CD4-positive, alpha-beta T cell treated with Interferon alpha-2 for 1 hour (primary cell): Measurements from ENCODE around the gene ABCC1.
A peak's percentile ranks its signal among the peaks of the same experiment; 100 is the strongest.

Experiments
- DNase-seq, 2 donors: peaks; one replicate each; pipeline ENCODE4 v3.0.0-alpha.2; 2020 to 2022

ABCC1 gene

DNA sequence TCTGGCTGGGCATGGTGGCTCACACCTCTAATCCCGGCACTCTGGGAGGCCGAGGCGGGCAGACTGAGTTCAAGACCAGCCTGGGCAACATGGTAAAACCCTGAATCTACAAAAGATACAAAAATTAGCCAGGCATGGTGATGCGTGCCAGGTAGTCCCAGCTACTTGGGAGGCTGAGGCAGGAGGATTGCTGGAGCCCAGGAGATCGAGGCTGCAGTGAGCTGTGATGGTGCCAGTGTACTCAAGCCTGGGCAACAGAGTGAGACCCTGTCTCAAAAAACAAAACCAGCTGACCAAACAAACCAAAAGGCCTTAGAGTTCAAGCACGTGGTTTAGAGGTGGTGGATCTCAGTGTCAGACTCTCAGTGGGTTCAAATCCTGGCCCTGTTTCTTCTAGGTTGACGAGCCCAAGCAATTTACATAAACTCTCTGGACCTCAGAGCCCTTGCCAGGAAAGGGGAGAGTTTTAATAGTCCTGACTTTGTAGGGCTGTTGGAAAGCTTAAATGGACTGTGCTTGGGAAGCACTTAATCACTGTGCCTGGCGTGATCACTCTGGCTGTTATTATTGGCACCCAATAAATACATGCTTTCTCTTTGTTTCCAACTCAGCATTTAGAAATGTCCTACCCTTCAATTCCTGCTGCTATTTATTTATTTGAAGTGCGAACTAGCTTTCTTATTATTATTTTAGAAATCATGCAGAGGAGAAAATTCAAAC lies 44.7 kb downstream of the ABCC1 start:
- no peak for DNase-seq

DNA sequence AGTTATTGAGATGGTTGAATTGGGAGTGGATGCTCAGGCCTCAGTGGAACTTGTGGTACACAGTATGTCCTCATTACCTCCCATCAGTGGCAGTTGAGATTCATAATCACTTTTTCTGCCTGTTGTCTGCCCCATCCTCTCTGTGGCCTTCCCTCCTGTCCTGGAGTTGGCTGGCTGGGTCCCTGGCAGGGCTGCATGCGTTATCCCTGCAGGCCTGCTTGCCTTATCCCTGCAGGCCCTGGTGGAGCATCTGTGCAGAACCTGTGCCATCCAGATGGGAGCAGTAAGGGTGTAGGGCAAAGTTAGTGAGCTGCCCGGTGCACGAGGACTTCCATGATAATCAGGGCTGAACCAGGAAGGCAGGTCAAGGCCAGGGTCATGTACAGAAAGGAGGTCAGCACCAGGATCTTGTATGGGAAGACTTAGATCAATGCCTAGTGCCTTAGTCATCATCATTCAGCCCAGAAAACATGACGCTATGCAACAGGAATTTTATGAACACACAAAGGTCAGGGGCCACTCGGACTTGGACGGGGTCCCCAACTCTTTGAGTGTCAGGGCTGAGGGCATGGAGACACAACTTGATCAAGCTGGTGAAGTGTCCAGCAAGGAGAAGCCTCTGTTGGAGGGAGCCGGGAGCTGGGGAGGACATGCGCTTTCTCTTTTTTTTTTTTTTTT lies 47.2 kb downstream of the ABCC1 start:
- DNase-seq, result no peak

DNA sequence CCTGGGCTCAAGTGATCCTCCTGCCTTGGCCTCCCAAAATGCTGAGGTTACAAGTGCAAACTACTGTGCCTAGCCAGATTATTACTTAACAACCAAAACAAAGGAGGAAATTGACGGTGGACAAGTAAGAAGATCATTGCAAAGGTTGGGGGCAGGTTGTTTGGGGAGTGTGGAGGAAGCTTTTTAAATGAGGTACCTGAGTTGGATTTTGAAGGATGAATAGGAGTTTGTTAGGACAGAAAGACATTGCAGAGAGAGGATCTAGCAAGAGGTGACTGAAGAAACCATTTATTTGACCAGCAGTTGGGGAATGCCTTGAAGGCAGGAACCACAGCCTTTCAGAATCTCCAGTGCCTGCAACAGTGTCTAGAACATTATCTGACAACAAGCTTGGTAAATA lies 51.3 kb downstream of the ABCC1 start:
- DNase-seq, result no peak

- DNase-seq, result no peak
Observed at GRCh38 chr16:16001596-16002255, 52.3 kb downstream of the ABCC1 start.

DNA sequence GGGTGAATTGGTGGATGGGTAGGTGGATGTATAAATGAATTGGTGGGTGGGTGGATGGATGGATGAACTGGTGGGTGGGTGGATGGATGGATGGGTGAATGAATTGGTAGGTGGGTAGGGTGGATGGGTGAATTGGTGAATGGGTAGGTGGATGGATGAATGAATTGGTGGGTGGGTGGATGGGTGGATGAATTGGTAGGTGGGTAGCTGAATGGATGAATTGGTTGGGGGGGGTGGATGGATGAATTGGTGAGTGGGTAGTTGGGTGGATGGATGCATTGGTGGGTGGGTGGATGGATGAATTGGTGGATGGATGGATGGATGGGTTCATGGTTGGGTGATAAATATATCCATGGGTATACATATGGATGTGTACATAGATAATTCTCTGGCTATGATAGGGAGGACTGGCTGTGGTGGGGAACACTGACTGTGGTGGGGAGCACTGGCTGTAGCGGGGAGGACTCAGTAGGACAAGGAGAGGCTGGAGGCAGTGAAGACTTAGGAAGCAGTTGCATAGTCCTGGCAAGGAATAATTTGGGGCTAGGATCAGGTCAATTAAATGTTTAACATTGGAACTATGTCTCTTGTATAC lies 54.4 kb downstream of the ABCC1 start:
- no peak for DNase-seq

- no peak for DNase-seq
Observed at GRCh38 chr16:16004314-16004749, 54.9 kb downstream of the ABCC1 start.

DNA sequence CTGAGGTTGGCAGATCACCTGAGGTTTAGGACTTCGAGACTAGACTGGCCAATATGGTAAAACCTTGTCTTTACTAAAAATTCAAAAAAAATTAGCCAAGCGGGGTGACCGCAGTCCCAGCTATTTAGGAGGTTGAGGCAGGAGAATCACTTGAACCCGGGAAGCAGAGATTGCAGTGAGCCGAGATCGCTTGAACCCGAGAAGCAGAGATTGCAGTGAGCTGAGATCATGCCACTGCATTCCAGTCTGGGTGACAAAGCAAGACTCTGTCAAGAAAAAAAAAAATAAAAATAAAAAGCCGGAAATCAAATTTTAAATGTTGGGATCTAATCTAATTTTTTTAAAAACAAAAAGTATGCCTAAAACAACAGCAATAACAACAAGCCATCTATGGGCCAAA lies 56.3 kb downstream of the ABCC1 start:
- no peak for DNase-seq

DNA sequence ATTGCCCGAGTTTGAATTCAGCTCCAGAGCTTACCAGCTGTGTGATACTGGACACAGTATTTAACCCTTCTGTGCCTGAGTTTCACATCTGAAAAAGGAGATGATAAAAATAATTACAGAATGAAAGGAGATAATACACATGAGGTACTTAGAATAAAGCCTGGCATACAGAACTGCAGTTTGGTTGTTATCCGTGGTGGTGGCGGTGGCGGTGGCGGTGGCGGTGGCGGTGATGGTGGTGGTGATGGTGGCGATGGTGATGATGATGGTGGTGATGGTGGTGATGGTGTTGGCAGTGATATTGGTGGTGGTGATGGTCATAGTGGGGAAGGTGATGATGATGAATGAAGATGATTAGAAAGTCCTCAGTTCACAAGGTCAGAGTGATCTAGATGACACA lies 57.2 kb downstream of the ABCC1 start:
- DNase-seq, result no peak

- peak in 1 of 2 donors; percentile 55 for DNase-seq
Observed at GRCh38 chr16:16007743-16008111, 58.3 kb downstream of the ABCC1 start.

DNA sequence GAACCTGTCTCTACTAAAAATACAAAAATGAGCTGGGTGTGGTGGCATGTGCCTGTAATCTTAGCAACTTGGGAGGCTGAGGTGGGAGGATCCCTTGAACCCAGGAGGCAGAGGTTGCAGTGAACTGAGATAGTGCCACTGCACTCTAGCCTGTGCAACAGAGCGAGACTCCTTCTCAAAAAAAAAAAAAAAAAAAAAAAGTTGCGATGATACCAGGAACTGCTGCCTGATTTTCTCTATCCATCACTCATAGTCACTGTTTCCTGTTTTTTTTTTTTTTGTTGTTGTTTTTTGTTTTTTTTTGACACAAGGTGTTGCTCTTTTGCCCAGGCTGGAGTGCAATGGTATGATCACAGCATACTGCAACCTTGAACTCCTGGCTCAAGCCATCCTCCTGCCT lies 59.2 kb downstream of the ABCC1 start:
- no peak for DNase-seq

DNA sequence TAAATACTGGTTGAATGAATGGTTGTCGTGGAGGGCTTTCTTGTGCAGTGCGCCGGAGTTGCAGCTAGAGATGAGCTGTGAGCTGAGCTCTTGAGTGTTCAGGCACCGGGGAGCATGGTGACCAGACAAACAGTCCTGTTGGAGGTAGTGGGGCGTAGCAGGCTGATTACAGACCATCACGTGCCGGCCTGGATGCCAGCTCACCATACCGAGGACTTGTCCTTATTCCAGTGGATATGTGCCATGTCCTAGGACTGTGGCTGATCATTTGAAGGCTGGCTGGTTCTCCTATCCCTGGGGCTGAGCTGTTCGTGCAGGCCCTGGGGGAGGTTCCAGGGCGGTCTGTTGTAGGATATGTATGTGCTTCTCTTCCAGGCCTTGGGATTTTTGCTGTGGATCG lies 60.0 kb downstream of the ABCC1 start:
- no peak for DNase-seq

- DNase-seq, result no peak
Observed at GRCh38 chr16:16010194-16010593, 60.8 kb downstream of the ABCC1 start.

DNA sequence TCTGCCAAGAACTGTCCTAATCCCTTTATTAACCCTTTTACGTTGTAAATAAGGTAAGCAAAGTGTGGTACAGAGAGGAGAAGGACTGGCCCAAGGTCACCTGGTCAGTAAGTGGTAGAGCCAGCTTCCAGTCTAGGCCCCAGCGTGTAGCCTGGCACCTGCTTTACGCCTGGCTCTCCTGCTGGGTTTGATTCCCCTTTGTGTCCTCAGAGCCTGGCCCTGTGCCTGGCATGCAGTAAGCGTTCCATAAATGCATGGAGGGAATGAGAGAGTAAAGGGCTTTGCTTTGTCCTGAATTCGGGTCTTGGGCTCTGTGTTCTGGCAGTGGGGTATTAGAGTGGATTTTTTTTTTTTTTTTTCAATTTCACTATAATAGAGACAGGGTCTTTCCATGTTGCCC lies 62.7 kb downstream of the ABCC1 start:
- DNase-seq, result no peak

DNA sequence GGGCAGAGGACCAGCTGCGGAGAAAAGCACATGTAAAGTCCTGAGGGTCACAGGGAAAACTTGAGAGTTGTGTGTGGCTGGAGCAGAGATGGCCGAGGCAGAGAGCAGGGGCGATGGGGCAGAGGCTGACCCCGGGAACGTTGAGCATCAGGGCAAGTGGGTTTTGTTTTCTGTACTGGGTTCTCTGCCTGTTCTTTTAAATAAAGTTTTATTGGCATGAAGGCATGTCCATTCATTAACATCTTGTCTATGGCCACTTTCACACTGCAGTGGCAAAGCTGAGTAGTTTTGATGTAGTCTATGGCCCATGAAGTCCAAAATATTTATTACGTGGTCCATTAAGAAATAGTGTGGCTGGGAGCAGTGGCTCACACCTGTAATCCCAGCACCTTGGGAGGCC lies 64.4 kb downstream of the ABCC1 start:
- DNase-seq, result no peak

DNA sequence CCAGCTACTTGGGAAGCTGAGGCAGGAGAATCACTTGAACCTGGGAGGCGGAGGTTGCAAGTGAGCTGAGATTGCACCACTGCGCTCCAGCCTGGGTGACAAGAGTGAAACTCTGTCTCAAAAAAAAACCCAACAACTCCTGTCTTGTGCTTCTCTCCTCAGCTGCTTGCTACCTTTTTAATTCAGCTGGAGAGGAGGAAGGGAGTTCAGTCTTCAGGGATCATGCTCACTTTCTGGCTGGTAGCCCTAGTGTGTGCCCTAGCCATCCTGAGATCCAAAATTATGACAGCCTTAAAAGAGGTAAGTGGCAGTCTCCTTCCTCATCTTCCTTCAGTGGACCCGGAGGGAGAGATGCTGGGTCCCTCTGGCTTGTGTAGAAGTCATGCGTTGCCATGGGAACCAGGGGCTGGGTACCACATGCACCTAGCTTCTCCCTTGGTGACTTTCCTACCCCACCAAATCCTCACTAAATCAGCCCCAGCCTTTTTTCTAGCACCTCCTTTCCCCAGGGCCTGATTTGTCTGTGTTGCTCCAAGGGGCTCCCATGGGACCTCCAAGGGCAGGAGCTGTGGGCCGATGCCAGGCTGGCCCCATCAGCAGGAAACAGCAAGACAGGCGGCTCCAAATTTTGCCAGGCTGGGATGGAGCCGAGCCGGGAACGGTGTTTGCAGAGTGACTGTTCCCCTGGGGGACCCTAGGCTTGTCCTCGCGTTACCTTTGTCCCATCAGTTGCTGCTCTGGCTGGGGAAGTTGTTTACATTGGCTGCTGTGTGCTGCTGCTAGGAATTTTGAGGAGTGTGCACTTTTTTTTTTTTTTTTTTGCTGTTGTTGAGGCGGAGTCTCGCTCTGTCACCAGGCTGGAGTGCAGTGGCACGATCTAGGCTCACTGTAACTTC lies 65.2 kb downstream of the ABCC1 start:
- no peak for DNase-seq

GRCh38 chr16:16015849-16016248 lies 66.4 kb downstream of the ABCC1 start:
- no peak for DNase-seq

DNA sequence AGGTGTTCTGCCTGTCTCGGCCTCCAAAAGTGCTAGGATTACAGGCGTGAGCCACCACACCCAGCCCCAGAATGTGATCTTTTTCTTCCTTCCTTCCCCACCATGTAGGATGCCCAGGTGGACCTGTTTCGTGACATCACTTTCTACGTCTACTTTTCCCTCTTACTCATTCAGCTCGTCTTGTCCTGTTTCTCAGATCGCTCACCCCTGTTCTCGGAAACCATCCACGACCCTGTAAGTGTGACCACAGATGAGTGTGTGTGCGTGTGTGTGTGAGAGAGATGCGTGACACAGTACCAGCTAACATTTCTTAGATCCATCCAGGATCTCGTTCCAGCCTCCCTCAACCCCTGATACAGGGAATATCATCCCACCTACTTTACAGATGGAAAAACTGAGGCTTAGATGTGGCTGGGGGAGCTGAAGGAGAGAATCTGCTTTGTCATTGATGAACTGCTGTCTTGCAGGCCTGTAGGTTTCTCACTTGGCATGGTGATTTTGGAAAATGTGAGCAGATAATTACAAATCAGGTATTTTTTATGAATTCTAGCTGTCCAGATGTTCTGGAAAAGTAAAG lies 67.1 kb downstream of the ABCC1 start:
- no peak for DNase-seq

GRCh38 chr16:16017812-16018211 lies 68.4 kb downstream of the ABCC1 start:
- DNase-seq, result no peak

- no peak for DNase-seq
Observed at GRCh38 chr16:16018705-16019104, 69.3 kb downstream of the ABCC1 start.

- DNase-seq, result no peak
Observed at GRCh38 chr16:16019488-16019887, 70.1 kb downstream of the ABCC1 start.

GRCh38 chr16:16020291-16020690 lies 70.9 kb downstream of the ABCC1 start:
- no peak for DNase-seq

GRCh38 chr16:16021020-16021419 lies 71.6 kb downstream of the ABCC1 start:
- DNase-seq, result no peak

DNA sequence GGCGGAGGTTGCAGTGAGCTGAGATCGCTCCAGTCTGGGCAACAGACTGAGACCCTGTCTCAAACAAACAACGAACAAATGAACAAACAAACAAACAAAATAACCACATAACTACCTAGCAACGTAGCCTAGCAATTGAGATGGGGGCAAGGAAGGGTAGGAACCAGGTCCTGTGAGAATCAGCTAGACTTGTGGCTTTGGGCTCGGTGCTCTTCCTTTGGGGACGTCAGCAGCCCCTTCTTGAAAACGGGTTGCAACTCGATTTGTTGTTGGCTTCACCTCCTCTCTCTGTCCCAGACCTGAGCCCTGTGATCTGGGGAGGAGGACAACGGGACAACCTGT lies 72.2 kb downstream of the ABCC1 start:
- no peak for DNase-seq
